HepG2 (cell line): Measurements from ENCODE around the gene ANKRD65. TPM values are rescaled to one million over a fixed set of nuclear protein-coding genes. Genes with fewer than 3 reads are reported as not detected.

Experiments used
- FOXA3 ChIP-seq: IDR thresholded peaks from 2 replicates; pipeline ENCODE4 v1.6.1; 2016; ENCODE audit warnings: missing genetic modification reagents, missing compliant biosample characterization
- GABPB1 ChIP-seq: IDR thresholded peaks from 2 replicates; pipeline ENCODE4 v1.6.1; 2016; ENCODE audit warnings: mild to moderate bottlenecking, missing genetic modification reagents, moderate library complexity, missing compliant biosample characterization
- HMGA1 ChIP-seq: sonication (generic); formaldehyde crosslinking; conservative IDR thresholded peaks from 2 replicates; pipeline ENCODE4 v1.4.0; 2020; ENCODE audit warnings: missing genetic modification reagents
- NFE2L1 ChIP-seq: sonication (generic); formaldehyde crosslinking; IDR thresholded peaks from 2 replicates; pipeline ENCODE4 v1.4.0; 2020; ENCODE audit warnings: missing genetic modification reagents, mild to moderate bottlenecking, borderline replicate concordance
- SOX5 ChIP-seq: IDR thresholded peaks from 2 replicates; pipeline ENCODE4 v1.6.1; 2016; ENCODE audit warnings: borderline replicate concordance
- ZNF891 ChIP-seq: sonication (generic); formaldehyde crosslinking; IDR thresholded peaks from 2 replicates; pipeline ENCODE4 v1.5.0; 2020; ENCODE audit warnings: mild to moderate bottlenecking, missing genetic modification reagents
- polyA plus RNA-seq, 8 experiments: library from polyadenylated mRNA; depleted of rRNA in 3 of 8; stranded (reverse) in 7 of 8; unstranded in 1 of 8; fragments of >200 nt; fragmentation: Illumina TruSeq in 4 of 8; extraction: Trizol in 4 of 8; gene quantifications; 2 replicates each; pipeline versions ENCODE4 v1.2.1 to v1.2.3, GENCODE V29; 2011 to 2016; ENCODE audit warnings: low read depth in 4 of 8, missing spikeins in 1 of 8, mixed read lengths in 1 of 8; ENCODE audit not compliant: insufficient read depth in 1 of 8
- total RNA-seq, 5 experiments: library from RNA; depleted of rRNA; stranded (reverse); fragments of >200 nt; fragmentation: Illumina TruSeq; extraction: Trizol; gene quantifications; 2 replicates each; pipeline ENCODE4 v1.2.3, GENCODE V29; 2016; ENCODE audit warnings: low read depth in 1 of 5
- TF ChIP-seq, protein P1 (sequence below), 2 experiments: fragments of 450-650 bp in 1 of 2; sonication (generic) in 1 of 2; formaldehyde crosslinking in 1 of 2; IDR thresholded peaks; 2 replicates each; pipeline versions ENCODE4 v1.6.1 to v1.8.0; 2016 to 2022; ENCODE audit warnings: antibody characterized with exemption in 1 of 2, mild to moderate bottlenecking in 1 of 2, missing genetic modification reagents in 1 of 2
- TF ChIP-seq, protein P2 (sequence below): sonication (generic); formaldehyde crosslinking; IDR thresholded peaks from 2 replicates; pipeline ENCODE4 v1.8.0; 2022; ENCODE audit warnings: mild to moderate bottlenecking, missing genetic modification reagents
- TF ChIP-seq, protein P3 (sequence below), 2 experiments: sonication (generic) in 1 of 2; formaldehyde crosslinking in 1 of 2; IDR thresholded peaks; 2 replicates each; pipeline versions ENCODE4 v1.6.1 to v1.9.0; 2014 to 2022; ENCODE audit warnings: antibody characterized with exemption in 1 of 2, borderline replicate concordance in 1 of 2, inconsistent platforms in 1 of 2, low read depth in 1 of 2, missing genetic modification reagents in 1 of 2

Gene ANKRD65
- total and polyA plus RNA-seq, 2 of the 13 experiments (the other 11 are each of a cell fraction or from before 2014, with no cell fraction given) = 12.1 to 30.1 TPM

DNA sequence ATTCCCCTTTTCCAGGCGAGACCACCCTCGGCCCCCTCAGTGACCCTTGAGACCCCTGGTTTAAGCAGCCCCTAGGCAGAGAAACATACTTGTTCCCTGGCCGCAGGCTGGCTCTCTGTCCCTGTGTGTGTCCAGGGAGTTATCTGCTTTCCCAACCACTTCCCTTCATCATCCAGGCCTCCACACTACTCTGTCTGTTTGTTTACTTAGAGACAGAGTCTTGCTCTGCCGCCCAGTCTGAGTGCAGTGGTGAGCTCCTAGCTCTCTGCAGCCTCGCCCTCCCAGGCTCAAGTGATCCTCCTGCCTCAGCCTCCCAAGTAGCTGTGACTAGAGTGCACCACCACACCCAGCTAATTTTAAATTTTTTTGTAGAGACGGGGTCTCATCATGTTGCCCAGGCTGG lies 8.6 kb upstream of the ANKRD65 start (continued):
- TF ChIP-seq, protein P1, sequence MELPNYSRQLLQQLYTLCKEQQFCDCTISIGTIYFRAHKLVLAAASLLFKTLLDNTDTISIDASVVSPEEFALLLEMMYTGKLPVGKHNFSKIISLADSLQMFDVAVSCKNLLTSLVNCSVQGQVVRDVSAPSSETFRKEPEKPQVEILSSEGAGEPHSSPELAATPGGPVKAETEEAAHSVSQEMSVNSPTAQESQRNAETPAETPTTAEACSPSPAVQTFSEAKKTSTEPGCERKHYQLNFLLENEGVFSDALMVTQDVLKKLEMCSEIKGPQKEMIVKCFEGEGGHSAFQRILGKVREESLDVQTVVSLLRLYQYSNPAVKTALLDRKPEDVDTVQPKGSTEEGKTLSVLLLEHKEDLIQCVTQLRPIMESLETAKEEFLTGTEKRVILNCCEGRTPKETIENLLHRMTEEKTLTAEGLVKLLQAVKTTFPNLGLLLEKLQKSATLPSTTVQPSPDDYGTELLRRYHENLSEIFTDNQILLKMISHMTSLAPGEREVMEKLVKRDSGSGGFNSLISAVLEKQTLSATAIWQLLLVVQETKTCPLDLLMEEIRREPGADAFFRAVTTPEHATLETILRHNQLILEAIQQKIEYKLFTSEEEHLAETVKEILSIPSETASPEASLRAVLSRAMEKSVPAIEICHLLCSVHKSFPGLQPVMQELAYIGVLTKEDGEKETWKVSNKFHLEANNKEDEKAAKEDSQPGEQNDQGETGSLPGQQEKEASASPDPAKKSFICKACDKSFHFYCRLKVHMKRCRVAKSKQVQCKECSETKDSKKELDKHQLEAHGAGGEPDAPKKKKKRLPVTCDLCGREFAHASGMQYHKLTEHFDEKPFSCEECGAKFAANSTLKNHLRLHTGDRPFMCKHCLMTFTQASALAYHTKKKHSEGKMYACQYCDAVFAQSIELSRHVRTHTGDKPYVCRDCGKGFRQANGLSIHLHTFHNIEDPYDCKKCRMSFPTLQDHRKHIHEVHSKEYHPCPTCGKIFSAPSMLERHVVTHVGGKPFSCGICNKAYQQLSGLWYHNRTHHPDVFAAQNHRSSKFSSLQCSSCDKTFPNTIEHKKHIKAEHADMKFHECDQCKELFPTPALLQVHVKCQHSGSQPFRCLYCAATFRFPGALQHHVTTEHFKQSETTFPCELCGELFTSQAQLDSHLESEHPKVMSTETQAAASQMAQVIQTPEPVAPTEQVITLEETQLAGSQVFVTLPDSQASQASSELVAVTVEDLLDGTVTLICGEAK (IDR thresholded peaks at IDR 0.05) = no peak
- TF ChIP-seq, protein P1 (CRISPR knock-in tag; IDR thresholded peaks at IDR 0.05) = peak; percentile 29; the same call in 1 of the 2 replicates
- TF ChIP-seq, protein P2, sequence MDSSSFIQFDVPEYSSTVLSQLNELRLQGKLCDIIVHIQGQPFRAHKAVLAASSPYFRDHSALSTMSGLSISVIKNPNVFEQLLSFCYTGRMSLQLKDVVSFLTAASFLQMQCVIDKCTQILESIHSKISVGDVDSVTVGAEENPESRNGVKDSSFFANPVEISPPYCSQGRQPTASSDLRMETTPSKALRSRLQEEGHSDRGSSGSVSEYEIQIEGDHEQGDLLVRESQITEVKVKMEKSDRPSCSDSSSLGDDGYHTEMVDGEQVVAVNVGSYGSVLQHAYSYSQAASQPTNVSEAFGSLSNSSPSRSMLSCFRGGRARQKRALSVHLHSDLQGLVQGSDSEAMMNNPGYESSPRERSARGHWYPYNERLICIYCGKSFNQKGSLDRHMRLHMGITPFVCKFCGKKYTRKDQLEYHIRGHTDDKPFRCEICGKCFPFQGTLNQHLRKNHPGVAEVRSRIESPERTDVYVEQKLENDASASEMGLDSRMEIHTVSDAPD (CRISPR knock-in tag) = 0 out of 2 replicates have a peak, but pooled peaks have one; percentile 64
- TF ChIP-seq SOX5 (CRISPR knock-in tag) = peak; percentile 10; the same call in 1 of the 2 replicates
- TF ChIP-seq ZNF891 (CRISPR knock-in tag) = peak; percentile 13; the same call in 1 of the 2 replicates
- TF ChIP-seq GABPB1 (CRISPR knock-in tag) = no peak
- no peak for TF ChIP-seq HMGA1 (CRISPR knock-in tag)
- TF ChIP-seq, protein P3, sequence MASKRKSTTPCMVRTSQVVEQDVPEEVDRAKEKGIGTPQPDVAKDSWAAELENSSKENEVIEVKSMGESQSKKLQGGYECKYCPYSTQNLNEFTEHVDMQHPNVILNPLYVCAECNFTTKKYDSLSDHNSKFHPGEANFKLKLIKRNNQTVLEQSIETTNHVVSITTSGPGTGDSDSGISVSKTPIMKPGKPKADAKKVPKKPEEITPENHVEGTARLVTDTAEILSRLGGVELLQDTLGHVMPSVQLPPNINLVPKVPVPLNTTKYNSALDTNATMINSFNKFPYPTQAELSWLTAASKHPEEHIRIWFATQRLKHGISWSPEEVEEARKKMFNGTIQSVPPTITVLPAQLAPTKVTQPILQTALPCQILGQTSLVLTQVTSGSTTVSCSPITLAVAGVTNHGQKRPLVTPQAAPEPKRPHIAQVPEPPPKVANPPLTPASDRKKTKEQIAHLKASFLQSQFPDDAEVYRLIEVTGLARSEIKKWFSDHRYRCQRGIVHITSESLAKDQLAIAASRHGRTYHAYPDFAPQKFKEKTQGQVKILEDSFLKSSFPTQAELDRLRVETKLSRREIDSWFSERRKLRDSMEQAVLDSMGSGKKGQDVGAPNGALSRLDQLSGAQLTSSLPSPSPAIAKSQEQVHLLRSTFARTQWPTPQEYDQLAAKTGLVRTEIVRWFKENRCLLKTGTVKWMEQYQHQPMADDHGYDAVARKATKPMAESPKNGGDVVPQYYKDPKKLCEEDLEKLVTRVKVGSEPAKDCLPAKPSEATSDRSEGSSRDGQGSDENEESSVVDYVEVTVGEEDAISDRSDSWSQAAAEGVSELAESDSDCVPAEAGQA (IDR thresholded peaks at IDR 0.05; ENCODE audit: low read depth) = no peak
- TF ChIP-seq, protein P3 (CRISPR knock-in tag; IDR thresholded peaks at IDR 0.05; ENCODE audit: borderline replicate concordance) = no peak
- TF ChIP-seq FOXA3 (CRISPR knock-in tag) = peak; percentile 74
- TF ChIP-seq NFE2L1 (CRISPR knock-in tag) = no peak
